GM18526 (cell line): Measurements from ENCODE around the gene DLGAP4.

Source experiments
- POLR2A ChIP-seq: IDR thresholded peaks from 3 replicates; pipeline ENCODE4 v1.6.1; 2011; ENCODE audit not compliant: insufficient read length; ENCODE audit errors: extremely low read depth

Gene DLGAP4

GRCh38 chr20:36298795-36299339 lies 7.3 kb upstream of the DLGAP4 start:
- no peak for TF ChIP-seq POLR2A

GRCh38 chr20:36299459-36299858 lies 6.7 kb upstream of the DLGAP4 start:
- TF ChIP-seq POLR2A, result no peak

GRCh38 chr20:36301359-36302119 lies 4.6 kb upstream of the DLGAP4 start:
- TF ChIP-seq POLR2A, result no peak

- no peak for TF ChIP-seq POLR2A
Observed at GRCh38 chr20:36303020-36303595, 3.0 kb upstream of the DLGAP4 start.

- TF ChIP-seq POLR2A, result no peak
Observed at GRCh38 chr20:36303831-36304230, 2.3 kb upstream of the DLGAP4 start.

- no peak for TF ChIP-seq POLR2A
Observed at GRCh38 chr20:36304786-36305495, 1.2 kb upstream of the DLGAP4 start.

GRCh38 chr20:36306553-36307411 lies 643 bp downstream of the DLGAP4 start:
- TF ChIP-seq POLR2A, result no peak

- no peak for TF ChIP-seq POLR2A
Observed at GRCh38 chr20:36307412-36308325, 1.5 kb downstream of the DLGAP4 start.

- no peak for TF ChIP-seq POLR2A
Observed at GRCh38 chr20:36308353-36308752, 2.2 kb downstream of the DLGAP4 start.

- no peak for TF ChIP-seq POLR2A
Observed at GRCh38 chr20:36308986-36309385, 2.8 kb downstream of the DLGAP4 start.

GRCh38 chr20:36309643-36310042 lies 3.5 kb downstream of the DLGAP4 start:
- TF ChIP-seq POLR2A, result no peak

GRCh38 chr20:36310215-36310981 lies 4.3 kb downstream of the DLGAP4 start:
- TF ChIP-seq POLR2A, result no peak

GRCh38 chr20:36311141-36311853 lies 5.2 kb downstream of the DLGAP4 start:
- TF ChIP-seq POLR2A, result no peak
